ENCODE data around the gene C1orf74.

DNA sequence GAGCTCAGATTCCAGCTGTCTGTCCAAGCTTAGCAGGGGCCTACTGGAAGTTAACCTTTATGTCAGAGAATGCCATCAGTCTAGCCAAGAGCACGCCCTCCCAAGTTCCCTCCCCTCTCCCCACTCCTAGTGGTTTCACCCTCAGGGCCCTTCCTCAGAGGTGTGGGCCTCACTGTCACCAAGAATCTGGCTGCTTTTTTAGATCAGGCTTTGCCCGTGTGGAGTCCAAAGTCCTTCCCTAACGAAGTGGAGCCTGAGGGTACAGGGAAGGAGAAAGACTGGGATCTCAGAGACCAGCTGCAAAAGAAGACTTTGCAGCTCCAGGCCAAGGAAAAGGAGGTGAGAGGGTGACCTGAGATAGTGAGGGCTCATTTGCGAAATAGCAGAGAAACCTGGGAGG lies 4.1 kb downstream of the C1orf74 start:
- TF ChIP-seq RAD21 (IDR thresholded peaks at IDR 0.05; ENCODE audit: low read depth): no peak
- TF ChIP-seq FOXM1 (IDR thresholded peaks at IDR 0.05; ENCODE audit: borderline replicate concordance, low read depth): no peak
- TF ChIP-seq, protein P1, sequence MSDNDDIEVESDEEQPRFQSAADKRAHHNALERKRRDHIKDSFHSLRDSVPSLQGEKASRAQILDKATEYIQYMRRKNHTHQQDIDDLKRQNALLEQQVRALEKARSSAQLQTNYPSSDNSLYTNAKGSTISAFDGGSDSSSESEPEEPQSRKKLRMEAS (IDR thresholded peaks at IDR 0.05): no peak
